ENCODE measurements around the gene GRM2.

GRM2 gene

GRCh38 chr3:51692980-51693395, 13.9 kb upstream of the GRM2 start:
- no peak overlapping the region for H2AFZ ChIP-seq (ENCODE audit: low read length)
- no peaks in the 10 kb centered on the region for H3K36me3 ChIP-seq (replicated peaks; ENCODE audit: insufficient read depth, low read length)
- no peak overlapping the region for H3K4me3 ChIP-seq (ENCODE audit: low read length)
- no peak overlapping the region for H3K27ac ChIP-seq (ENCODE audit: low read length)
- no peaks in the 10 kb centered on the region for H3F3A ChIP-seq (ENCODE audit: insufficient read depth, low read length)
- H3K4me2 ChIP-seq (ENCODE audit: low read depth, low read length) = no peak overlapping the region
- no peaks in the 10 kb centered on the region for H3K9me3 ChIP-seq (replicated peaks; ENCODE audit: insufficient read depth, low read length)
- no peaks in the 10 kb centered on the region for H3K9me2 ChIP-seq (replicated peaks; ENCODE audit: insufficient read depth, low read length)
- TF ChIP-seq, protein P1, sequence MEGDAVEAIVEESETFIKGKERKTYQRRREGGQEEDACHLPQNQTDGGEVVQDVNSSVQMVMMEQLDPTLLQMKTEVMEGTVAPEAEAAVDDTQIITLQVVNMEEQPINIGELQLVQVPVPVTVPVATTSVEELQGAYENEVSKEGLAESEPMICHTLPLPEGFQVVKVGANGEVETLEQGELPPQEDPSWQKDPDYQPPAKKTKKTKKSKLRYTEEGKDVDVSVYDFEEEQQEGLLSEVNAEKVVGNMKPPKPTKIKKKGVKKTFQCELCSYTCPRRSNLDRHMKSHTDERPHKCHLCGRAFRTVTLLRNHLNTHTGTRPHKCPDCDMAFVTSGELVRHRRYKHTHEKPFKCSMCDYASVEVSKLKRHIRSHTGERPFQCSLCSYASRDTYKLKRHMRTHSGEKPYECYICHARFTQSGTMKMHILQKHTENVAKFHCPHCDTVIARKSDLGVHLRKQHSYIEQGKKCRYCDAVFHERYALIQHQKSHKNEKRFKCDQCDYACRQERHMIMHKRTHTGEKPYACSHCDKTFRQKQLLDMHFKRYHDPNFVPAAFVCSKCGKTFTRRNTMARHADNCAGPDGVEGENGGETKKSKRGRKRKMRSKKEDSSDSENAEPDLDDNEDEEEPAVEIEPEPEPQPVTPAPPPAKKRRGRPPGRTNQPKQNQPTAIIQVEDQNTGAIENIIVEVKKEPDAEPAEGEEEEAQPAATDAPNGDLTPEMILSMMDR (IDR thresholded peaks at IDR 0.05; ENCODE audit: low read length) = no peak
- no peak for TF ChIP-seq EZH2phosphoT487 (IDR thresholded peaks at IDR 0.05; ENCODE audit: low read length)
- no peak for TF ChIP-seq EZH2 (optimal IDR thresholded peaks at IDR 0.05; ENCODE audit: low read depth, low read length)
- H3K79me2 ChIP-seq (ENCODE audit: low read length) = 0 out of 2 replicates have a peak, but pooled peaks cover 2% of the 10 kb centered on the region
- DNase-seq = no peak
- H3K9ac ChIP-seq (ENCODE audit: low read length) = no peak overlapping the region
- H4K20me1 ChIP-seq (ENCODE audit: insufficient read depth, low read length) = no peaks in the 10 kb centered on the region
- no peaks in the 10 kb centered on the region for H3K4me1 ChIP-seq (ENCODE audit: low read length)
- no peaks in the 10 kb centered on the region for H3K27me3 ChIP-seq (replicated peaks; ENCODE audit: insufficient read depth, low read length)

GRCh38 chr3:51696954-51697353, 9.9 kb upstream of the GRM2 start:
- Histone ChIP-seq H3K4me3 (ENCODE audit: low read length) (no peak overlapping the region), H3F3A (ENCODE audit: insufficient read depth, low read length) (no peaks in the 10 kb centered on the region), H3K27ac (ENCODE audit: low read length) (no peak overlapping the region), H3K4me2 (ENCODE audit: low read depth, low read length) (no peak overlapping the region), H3K79me2 (ENCODE audit: low read length) (no peaks in the 10 kb centered on the region), H2AFZ (ENCODE audit: low read length) (no peak overlapping the region), H3K9me2 (replicated peaks; ENCODE audit: insufficient read depth, low read length) (no peaks in the 10 kb centered on the region), H3K9ac (ENCODE audit: low read length) (no peak overlapping the region), H3K36me3 (replicated peaks; ENCODE audit: insufficient read depth, low read length) (no peaks in the 10 kb centered on the region), H3K27me3 (replicated peaks; ENCODE audit: insufficient read depth, low read length) (no peaks in the 10 kb centered on the region), H3K9me3 (replicated peaks; ENCODE audit: insufficient read depth, low read length) (no peaks in the 10 kb centered on the region), H4K20me1 (ENCODE audit: insufficient read depth, low read length) (no peaks in the 10 kb centered on the region), H3K4me1 (ENCODE audit: low read length) (no peaks in the 10 kb centered on the region)
- TF ChIP-seq EZH2phosphoT487 (IDR thresholded peaks at IDR 0.05; ENCODE audit: low read length) = no peak
- TF ChIP-seq, protein P1 (IDR thresholded peaks at IDR 0.05; ENCODE audit: low read length) = no peak
- no peak for TF ChIP-seq EZH2 (optimal IDR thresholded peaks at IDR 0.05; ENCODE audit: low read depth, low read length)
- DNase-seq = no peak

GRCh38 chr3:51698209-51698608, 8.7 kb upstream of the GRM2 start:
- Histone ChIP-seq H3K9me3 (replicated peaks; ENCODE audit: insufficient read depth, low read length) (no peaks in the 10 kb centered on the region), H3K4me1 (ENCODE audit: low read length) (no peaks in the 10 kb centered on the region), H2AFZ (ENCODE audit: low read length) (no peak overlapping the region), H4K20me1 (ENCODE audit: insufficient read depth, low read length) (no peaks in the 10 kb centered on the region), H3K27ac (ENCODE audit: low read length) (no peak overlapping the region), H3K9ac (ENCODE audit: low read length) (no peak overlapping the region), H3F3A (ENCODE audit: insufficient read depth, low read length) (no peaks in the 10 kb centered on the region), H3K9me2 (replicated peaks; ENCODE audit: insufficient read depth, low read length) (no peaks in the 10 kb centered on the region), H3K4me3 (ENCODE audit: low read length) (no peak overlapping the region), H3K27me3 (replicated peaks; ENCODE audit: insufficient read depth, low read length) (no peaks in the 10 kb centered on the region), H3K36me3 (replicated peaks; ENCODE audit: insufficient read depth, low read length) (no peaks in the 10 kb centered on the region), H3K79me2 (ENCODE audit: low read length) (no peaks in the 10 kb centered on the region), H3K4me2 (ENCODE audit: low read depth, low read length) (no peak overlapping the region)
- no peak for DNase-seq
- TF ChIP-seq EZH2phosphoT487 (IDR thresholded peaks at IDR 0.05; ENCODE audit: low read length) = no peak
- TF ChIP-seq, protein P1 (IDR thresholded peaks at IDR 0.05; ENCODE audit: low read length) = no peak
- TF ChIP-seq EZH2 (optimal IDR thresholded peaks at IDR 0.05; ENCODE audit: low read depth, low read length) = no peak

Data from MM.1S (cell line).